Hepatocyte (in vitro differentiated cells): ENCODE measurements around the gene SORCS2.
A peak's percentile ranks its signal among the peaks of the same experiment; 100 is the strongest.

ENCODE experiments used
- CTCF ChIP-seq: fragments of 200-600 bp; sonication (generic); IDR thresholded peaks from 2 replicates; pipeline ENCODE4 v1.5.1; 2016; ENCODE audit warnings: antibody characterized with exemption, mild to moderate bottlenecking; ENCODE audit not compliant: poor library complexity
- EZH2 ChIP-seq: fragments of 200-600 bp; sonication (generic); IDR thresholded peaks from 2 replicates; pipeline ENCODE4 v1.6.1; 2016; ENCODE audit warnings: antibody characterized with exemption, mild to moderate bottlenecking, borderline replicate concordance
- EZH2phosphoT487 ChIP-seq: fragments of 200-600 bp; sonication (generic); IDR thresholded peaks from one replicate; pipeline ENCODE4 v1.6.1; 2018; ENCODE audit warnings: antibody characterized with exemption, mild to moderate bottlenecking, low read depth, moderate library complexity; ENCODE audit not compliant: unreplicated experiment, severe bottlenecking

- TF ChIP-seq CTCF = peak; percentile 10
- no peak for TF ChIP-seq EZH2
- TF ChIP-seq EZH2phosphoT487 = no peak
Measured at GRCh38 chr4:7650606-7651385, 458.5 kb downstream of the SORCS2 start.
